HCT116 (cell line): ENCODE data around the gene CACNA2D3.

ENCODE experiments used
- EZH2 ChIP-seq: fragments of 200-600 bp; sonication (generic); IDR thresholded peaks from 2 replicates; pipeline ENCODE4 v1.6.1; 2017; ENCODE audit warnings: antibody characterized with exemption, mixed run types
- EZH2phosphoT487 ChIP-seq: fragments of 200-600 bp; IDR thresholded peaks from 2 replicates; pipeline ENCODE4 v1.6.1; 2018; ENCODE audit warnings: antibody characterized with exemption, borderline replicate concordance
- POLR2A ChIP-seq: IDR thresholded peaks from 2 replicates; pipeline ENCODE4 v1.7.0; 2011; ENCODE audit warnings: borderline replicate concordance; ENCODE audit not compliant: insufficient read depth, insufficient read length; ENCODE audit errors: extremely low read depth
- POLR2AphosphoS5 ChIP-seq: IDR thresholded peaks from 2 replicates; pipeline ENCODE4 v1.6.1; 2011; ENCODE audit warnings: mild to moderate bottlenecking, low read depth, low read length, moderate library complexity
- SIN3A ChIP-seq: IDR thresholded peaks from 2 replicates; pipeline ENCODE4 v1.6.1; 2012; ENCODE audit warnings: low read depth
- SRF ChIP-seq: IDR thresholded peaks from 2 replicates; pipeline ENCODE4 v1.6.1; 2012; ENCODE audit warnings: low read depth
- ZNF274 ChIP-seq: fragments of 200-500 bp; sonication (Bioruptor generic); IDR thresholded peaks from 2 replicates; pipeline ENCODE4 v1.6.1; 2014; ENCODE audit warnings: mild to moderate bottlenecking, low read depth, low read length, inconsistent platforms
- TF ChIP-seq, protein P1 (sequence below): IDR thresholded peaks from 2 replicates; pipeline ENCODE4 v1.6.1; 2012
- TF ChIP-seq, protein P2 (sequence below), 3 experiments: fragments of 200-600 bp in 1 of 3; sonication (generic) in 1 of 3; IDR thresholded peaks in 2 of 3; conservative IDR thresholded peaks in 1 of 3; 2 replicates each; pipeline ENCODE4 v1.5.1; 2012 to 2017; ENCODE audit warnings: low read depth in 2 of 3, low read length in 2 of 3, antibody characterized with exemption in 1 of 3, borderline replicate concordance in 1 of 3, control low read depth in 1 of 3, mild to moderate bottlenecking in 1 of 3, mixed read lengths in 1 of 3, mixed run types in 1 of 3, moderate library complexity in 1 of 3; ENCODE audit not compliant: insufficient read depth in 1 of 3
- TF ChIP-seq, protein P3 (sequence below): IDR thresholded peaks from 2 replicates; pipeline ENCODE4 v1.6.1; 2012
- TF ChIP-seq, protein P4 (sequence below): IDR thresholded peaks from 2 replicates; pipeline ENCODE4 v1.6.1; 2012; ENCODE audit warnings: low read depth

DNA sequence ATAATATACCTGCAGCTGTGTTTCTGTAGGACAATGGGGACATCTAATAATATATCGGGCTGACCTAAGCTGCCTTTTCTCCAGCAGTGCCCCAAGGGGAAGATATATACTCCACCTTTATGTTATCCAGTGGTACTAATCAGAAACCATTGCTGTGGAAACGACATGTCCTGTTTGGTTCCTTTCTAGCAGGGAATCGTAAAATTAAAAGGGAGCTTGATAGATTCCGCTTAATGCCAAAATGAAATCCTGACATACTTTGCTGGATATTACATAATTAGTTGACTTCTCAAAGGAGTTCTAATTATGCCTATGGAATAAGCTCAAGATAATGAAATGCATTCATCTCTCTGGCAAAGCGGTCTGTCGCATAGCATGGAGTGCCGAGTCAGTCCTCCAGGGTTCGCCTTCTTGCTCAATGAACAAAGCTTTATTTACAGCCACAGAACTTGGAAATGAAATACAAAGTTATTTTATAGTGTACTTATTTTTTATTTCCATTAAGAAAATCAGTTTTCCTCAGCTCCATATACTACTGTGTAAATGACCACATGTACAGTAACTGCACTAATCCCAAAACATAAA lies 542.8 kb downstream of the CACNA2D3 start:
- TF ChIP-seq EZH2phosphoT487 (no peak), ZNF274 (no peak), EZH2 (no peak), SIN3A (no peak), POLR2AphosphoS5 (no peak), POLR2A (no peak), SRF (no peak)
- TF ChIP-seq, protein P1, sequence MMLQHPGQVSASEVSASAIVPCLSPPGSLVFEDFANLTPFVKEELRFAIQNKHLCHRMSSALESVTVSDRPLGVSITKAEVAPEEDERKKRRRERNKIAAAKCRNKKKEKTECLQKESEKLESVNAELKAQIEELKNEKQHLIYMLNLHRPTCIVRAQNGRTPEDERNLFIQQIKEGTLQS = no peak
- TF ChIP-seq, protein P2, sequence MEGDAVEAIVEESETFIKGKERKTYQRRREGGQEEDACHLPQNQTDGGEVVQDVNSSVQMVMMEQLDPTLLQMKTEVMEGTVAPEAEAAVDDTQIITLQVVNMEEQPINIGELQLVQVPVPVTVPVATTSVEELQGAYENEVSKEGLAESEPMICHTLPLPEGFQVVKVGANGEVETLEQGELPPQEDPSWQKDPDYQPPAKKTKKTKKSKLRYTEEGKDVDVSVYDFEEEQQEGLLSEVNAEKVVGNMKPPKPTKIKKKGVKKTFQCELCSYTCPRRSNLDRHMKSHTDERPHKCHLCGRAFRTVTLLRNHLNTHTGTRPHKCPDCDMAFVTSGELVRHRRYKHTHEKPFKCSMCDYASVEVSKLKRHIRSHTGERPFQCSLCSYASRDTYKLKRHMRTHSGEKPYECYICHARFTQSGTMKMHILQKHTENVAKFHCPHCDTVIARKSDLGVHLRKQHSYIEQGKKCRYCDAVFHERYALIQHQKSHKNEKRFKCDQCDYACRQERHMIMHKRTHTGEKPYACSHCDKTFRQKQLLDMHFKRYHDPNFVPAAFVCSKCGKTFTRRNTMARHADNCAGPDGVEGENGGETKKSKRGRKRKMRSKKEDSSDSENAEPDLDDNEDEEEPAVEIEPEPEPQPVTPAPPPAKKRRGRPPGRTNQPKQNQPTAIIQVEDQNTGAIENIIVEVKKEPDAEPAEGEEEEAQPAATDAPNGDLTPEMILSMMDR (IDR thresholded peaks at IDR 0.05 in 2 of 3, conservative IDR thresholded peaks at IDR 0.05 in 1 of 3; ENCODE audit: borderline replicate concordance in 1 of 3, insufficient read depth in 1 of 3, low read depth in 2 of 3, low read length in 2 of 3) = no peak
- TF ChIP-seq, protein P3, sequence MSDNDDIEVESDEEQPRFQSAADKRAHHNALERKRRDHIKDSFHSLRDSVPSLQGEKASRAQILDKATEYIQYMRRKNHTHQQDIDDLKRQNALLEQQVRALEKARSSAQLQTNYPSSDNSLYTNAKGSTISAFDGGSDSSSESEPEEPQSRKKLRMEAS = no peak
- TF ChIP-seq, protein P4, sequence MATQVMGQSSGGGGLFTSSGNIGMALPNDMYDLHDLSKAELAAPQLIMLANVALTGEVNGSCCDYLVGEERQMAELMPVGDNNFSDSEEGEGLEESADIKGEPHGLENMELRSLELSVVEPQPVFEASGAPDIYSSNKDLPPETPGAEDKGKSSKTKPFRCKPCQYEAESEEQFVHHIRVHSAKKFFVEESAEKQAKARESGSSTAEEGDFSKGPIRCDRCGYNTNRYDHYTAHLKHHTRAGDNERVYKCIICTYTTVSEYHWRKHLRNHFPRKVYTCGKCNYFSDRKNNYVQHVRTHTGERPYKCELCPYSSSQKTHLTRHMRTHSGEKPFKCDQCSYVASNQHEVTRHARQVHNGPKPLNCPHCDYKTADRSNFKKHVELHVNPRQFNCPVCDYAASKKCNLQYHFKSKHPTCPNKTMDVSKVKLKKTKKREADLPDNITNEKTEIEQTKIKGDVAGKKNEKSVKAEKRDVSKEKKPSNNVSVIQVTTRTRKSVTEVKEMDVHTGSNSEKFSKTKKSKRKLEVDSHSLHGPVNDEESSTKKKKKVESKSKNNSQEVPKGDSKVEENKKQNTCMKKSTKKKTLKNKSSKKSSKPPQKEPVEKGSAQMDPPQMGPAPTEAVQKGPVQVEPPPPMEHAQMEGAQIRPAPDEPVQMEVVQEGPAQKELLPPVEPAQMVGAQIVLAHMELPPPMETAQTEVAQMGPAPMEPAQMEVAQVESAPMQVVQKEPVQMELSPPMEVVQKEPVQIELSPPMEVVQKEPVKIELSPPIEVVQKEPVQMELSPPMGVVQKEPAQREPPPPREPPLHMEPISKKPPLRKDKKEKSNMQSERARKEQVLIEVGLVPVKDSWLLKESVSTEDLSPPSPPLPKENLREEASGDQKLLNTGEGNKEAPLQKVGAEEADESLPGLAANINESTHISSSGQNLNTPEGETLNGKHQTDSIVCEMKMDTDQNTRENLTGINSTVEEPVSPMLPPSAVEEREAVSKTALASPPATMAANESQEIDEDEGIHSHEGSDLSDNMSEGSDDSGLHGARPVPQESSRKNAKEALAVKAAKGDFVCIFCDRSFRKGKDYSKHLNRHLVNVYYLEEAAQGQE = no peak
